ENCODE results near the gene FAM83C. TPM values are rescaled to one million over a fixed set of nuclear protein-coding genes. Genes with fewer than 3 reads are reported as not detected.

FAM83C gene
- total and polyA plus RNA-seq, 7 experiments from 2014 or later: not detected

- DNase-seq (no peak), ATAC-seq (no peak)
- H3K27me3 Mint-ChIP-seq: no peaks in the 10 kb centered on the region
- peaks cover 0 to 31% (median 3%) of the 10 kb centered on the region in 3 experiments for H3K36me3 ChIP-seq (ENCODE audit: control insufficient read depth in 2 of 3, insufficient read depth in 3 of 3, low read length in 3 of 3)
- H3K27me3 ChIP-seq (ENCODE audit: control insufficient read depth in 2 of 2, insufficient read depth in 2 of 2, low read length in 2 of 2): no peaks in the 10 kb centered on the region
- H3K4me1 ChIP-seq (ENCODE audit: control insufficient read depth in 2 of 2, insufficient read depth in 2 of 2, low read length in 2 of 2): peaks cover 18 to 24% of the 10 kb centered on the region in 2 donors
- peaks cover 18 to 62% (median 43%) of the 10 kb centered on the region in 7 donors for H3K4me1 Mint-ChIP-seq
- no peaks in the 10 kb centered on the region for H3K9me3 ChIP-seq (ENCODE audit: control insufficient read depth in 2 of 3, low read length in 3 of 3)
- ChIA-PET CTCF (no interaction called here), POLR2A (interaction anchor here (0.5 kb wide), 1 partner anchor 1463 kb away, joined by 3 read pairs; no protein-coding TSS in a partner anchor)
- H3K27ac ChIP-seq (ENCODE audit: low read depth, low read length): no peak overlapping the region
- peak overlapping the region in 3 of 10 donors; percentile 7 to 48 (median 30) for H3K4me3 Mint-ChIP-seq
- intact Hi-C loops (cut with micrococcal nuclease): loop anchor here in 1 of 2 donors (5.0 kb wide), 1 partner anchor 787 kb away; no protein-coding TSS in a partner anchor
- no peak overlapping the region for H3K4me3 ChIP-seq (ENCODE audit: low read length)
- H3K27ac Mint-ChIP-seq: peak overlapping the region in 3 of 9 donors; percentile 50 to 98 (median 56)
- peaks cover 4 to 27% (median 20%) of the 10 kb centered on the region in 5 donors for H3K36me3 Mint-ChIP-seq
- no peaks in the 10 kb centered on the region for H3K9me3 Mint-ChIP-seq
Observed at GRCh38 chr20:35280523-35280922, 11.7 kb downstream of the FAM83C start.

- Mint-ChIP-seq H3K9me3 (no peaks in the 10 kb centered on the region), H3K36me3 (peaks cover 4 to 27% (median 20%) of the 10 kb centered on the region in 5 donors), H3K4me3 (peak overlapping the region in 8 of 10 donors; percentile 8 to 96 (median 44)), H3K27me3 (no peaks in the 10 kb centered on the region), H3K4me1 (peaks cover 13 to 58% (median 40%) of the 10 kb centered on the region in 7 donors), H3K27ac (peak overlapping the region; percentile 3 to 99 (median 87))
- ChIA-PET POLR2A (no interaction called here), CTCF (interaction anchor here (0.6 kb wide), 1 partner anchor 40 kb away, joined by 4 read pairs; no protein-coding TSS in a partner anchor)
- intact Hi-C loops (cut with micrococcal nuclease): loop anchor here (2.0 to 10.0 kb wide), 7 partner anchors 175 to 917 kb away; partner anchors contain the start of genes CEP250 (in 1 of the 2), CPNE1 (in 1 of the 2), GGT7 (in 1 of the 2) and ITCH (in 1 of the 2)
- H3K9me3 ChIP-seq (ENCODE audit: control insufficient read depth in 2 of 3, low read length in 3 of 3): no peaks in the 10 kb centered on the region
- H3K4me3 ChIP-seq (ENCODE audit: low read length): no peak overlapping the region
- peak overlapping the region; percentile 96 for H3K27ac ChIP-seq (ENCODE audit: low read depth, low read length)
- no peak for DNase-seq
- no peak for ATAC-seq
- peaks cover 18 to 24% of the 10 kb centered on the region in 2 donors for H3K4me1 ChIP-seq (ENCODE audit: control insufficient read depth in 2 of 2, insufficient read depth in 2 of 2, low read length in 2 of 2)
- H3K27me3 ChIP-seq (ENCODE audit: control insufficient read depth in 2 of 2, insufficient read depth in 2 of 2, low read length in 2 of 2): no peaks in the 10 kb centered on the region
- peaks cover 0 to 39% (median 3%) of the 10 kb centered on the region in 3 experiments for H3K36me3 ChIP-seq (ENCODE audit: control insufficient read depth in 2 of 3, insufficient read depth in 3 of 3, low read length in 3 of 3)
Observed at GRCh38 chr20:35279533-35280174, 12.6 kb downstream of the FAM83C start.

- H3K36me3 Mint-ChIP-seq: peaks cover 4 to 27% (median 20%) of the 10 kb centered on the region in 5 donors
- H3K27me3 ChIP-seq (ENCODE audit: control insufficient read depth in 2 of 2, insufficient read depth in 2 of 2, low read length in 2 of 2): no peaks in the 10 kb centered on the region
- CTCF ChIA-PET: interaction anchor here (0.6 kb wide), 1 partner anchor 41 kb away, joined by 4 read pairs; no protein-coding TSS in a partner anchor
- H3K27me3 Mint-ChIP-seq: no peaks in the 10 kb centered on the region
- H3K27ac Mint-ChIP-seq: peak overlapping the region; percentile 3 to 99 (median 87)
- no peak for ATAC-seq
- intact Hi-C loops (cut with micrococcal nuclease): loop anchor here in 1 of 2 donors (2.0 to 10.0 kb wide), 6 partner anchors 176 to 917 kb away; partner anchors contain the start of genes CEP250, CPNE1, GGT7 and ITCH
- H3K4me1 Mint-ChIP-seq: peaks cover 12 to 54% (median 37%) of the 10 kb centered on the region in 7 donors
- H3K36me3 ChIP-seq (ENCODE audit: control insufficient read depth in 2 of 3, insufficient read depth in 3 of 3, low read length in 3 of 3): peaks cover 0 to 45% (median 3%) of the 10 kb centered on the region in 3 experiments
- H3K27ac ChIP-seq (ENCODE audit: low read depth, low read length): peak overlapping the region; percentile 96
- peaks cover 18 to 24% of the 10 kb centered on the region in 2 donors for H3K4me1 ChIP-seq (ENCODE audit: control insufficient read depth in 2 of 2, insufficient read depth in 2 of 2, low read length in 2 of 2)
- POLR2A ChIA-PET: no interaction called here
- no peak overlapping the region for H3K4me3 ChIP-seq (ENCODE audit: low read length)
- H3K4me3 Mint-ChIP-seq: peak overlapping the region in 3 of 10 donors; percentile 95 to 96 (median 96)
- no peaks in the 10 kb centered on the region for H3K9me3 Mint-ChIP-seq
- H3K9me3 ChIP-seq (ENCODE audit: control insufficient read depth in 2 of 3, low read length in 3 of 3): no peaks in the 10 kb centered on the region
- no peak for DNase-seq
Observed at GRCh38 chr20:35279040-35279439, 13.2 kb downstream of the FAM83C start.

GRCh38 chr20:35277531-35278395 lies 14.5 kb downstream of the FAM83C start, which contains the start of gene MMP24OS:
Gene MMP24OS, minus strand, starts transcription at chr20:35278122. Its CDS starts 193 bp downstream, at chr20:35277929.
- peak; percentile 95 for ATAC-seq
- H3K4me3 ChIP-seq (ENCODE audit: low read length): peak within 1 kb of the TSS; percentile 99
- Mint-ChIP-seq H3K27ac (peak within 1 kb of the TSS; percentile 95 to 99 (median 98)), H3K9me3 (no peaks in the 10 kb centered on the region), H3K27me3 (no peaks in the 10 kb centered on the region), H3K4me1 (peaks cover 9 to 46% (median 28%) of the 10 kb centered on the region in 7 donors), H3K36me3 (peaks cover 4 to 25% (median 20%) of the 10 kb centered on the region in 5 donors), H3K4me3 (peak within 1 kb of the TSS; percentile 84 to 97 (median 96))
- intact Hi-C loops (cut with micrococcal nuclease): loop anchor here (1.0 to 10.0 kb wide), 13 partner anchors 25 to 915 kb away; partner anchors contain the start of genes TRPC4AP (in 2 of the 2), ACSS2 (in 1 of the 2), CEP250 (in 1 of the 2) and CPNE1 (in 1 of the 2)
- H3K36me3 ChIP-seq (ENCODE audit: control insufficient read depth in 2 of 3, insufficient read depth in 3 of 3, low read length in 3 of 3): peaks cover 0 to 53% (median 3%) of the 10 kb centered on the region in 3 experiments
- H3K27ac ChIP-seq (ENCODE audit: low read depth, low read length): peak within 1 kb of the TSS; percentile 96
- ChIA-PET POLR2A (interaction anchor here (0.6 to 1.5 kb wide), 7 partner anchors 10 to 1283 kb away, joined by 3 to 10 read pairs (median 3); partner anchors contain the start of gene EDEM2), CTCF (interaction anchor here (1.3 kb wide), 1 partner anchor 21 kb away, joined by 3 read pairs; no protein-coding TSS in a partner anchor)
- no peaks in the 10 kb centered on the region for H3K27me3 ChIP-seq (ENCODE audit: control insufficient read depth in 2 of 2, insufficient read depth in 2 of 2, low read length in 2 of 2)
- H3K9me3 ChIP-seq (ENCODE audit: control insufficient read depth in 2 of 3, low read length in 3 of 3): no peaks in the 10 kb centered on the region
- peak; percentile 77 to 90 (median 87) for DNase-seq
- peaks cover 11 to 18% of the 10 kb centered on the region in 2 donors for H3K4me1 ChIP-seq (ENCODE audit: control insufficient read depth in 2 of 2, insufficient read depth in 2 of 2, low read length in 2 of 2)

GRCh38 chr20:35277127-35277526 lies 15.1 kb downstream of the FAM83C start:
- Mint-ChIP-seq H3K4me3 (peak overlapping the region; percentile 84 to 97 (median 96)), H3K9me3 (no peaks in the 10 kb centered on the region), H3K27me3 (no peaks in the 10 kb centered on the region), H3K27ac (peak overlapping the region; percentile 95 to 99 (median 98)), H3K4me1 (peaks cover 11 to 41% (median 30%) of the 10 kb centered on the region in 7 donors), H3K36me3 (peaks cover 4 to 23% (median 20%) of the 10 kb centered on the region in 5 donors)
- Histone ChIP-seq H3K4me3 (ENCODE audit: low read length) (peak overlapping the region; percentile 99), H3K9me3 (ENCODE audit: control insufficient read depth in 2 of 3, low read length in 3 of 3) (no peaks in the 10 kb centered on the region), H3K36me3 (ENCODE audit: control insufficient read depth in 2 of 3, insufficient read depth in 3 of 3, low read length in 3 of 3) (peaks cover 0 to 53% (median 3%) of the 10 kb centered on the region in 3 experiments), H3K4me1 (ENCODE audit: control insufficient read depth in 2 of 2, insufficient read depth in 2 of 2, low read length in 2 of 2) (peaks cover 11 to 18% of the 10 kb centered on the region in 2 donors), H3K27ac (ENCODE audit: low read depth, low read length) (peak overlapping the region; percentile 96), H3K27me3 (ENCODE audit: control insufficient read depth in 2 of 2, insufficient read depth in 2 of 2, low read length in 2 of 2) (no peaks in the 10 kb centered on the region)
- CTCF ChIA-PET: no interaction called here
- ATAC-seq: no peak
- no peak for DNase-seq
- intact Hi-C loops (cut with micrococcal nuclease): loop anchor here (1.0 to 10.0 kb wide), 9 partner anchors 25 to 915 kb away; partner anchors contain the start of genes CPNE1 (in 1 of the 2), EDEM2 (in 1 of the 2), GGT7 (in 1 of the 2) and GSS (in 1 of the 2)
- POLR2A ChIA-PET: interaction anchor here (0.6 to 1.5 kb wide), 6 partner anchors 11 to 183 kb away, joined by 3 to 10 read pairs (median 4); partner anchors contain the start of gene EDEM2
